ENCODE measurements around the gene DYSF. TPM values are rescaled to one million over a fixed set of nuclear protein-coding genes. Genes with fewer than 3 reads are reported as not detected.

Gene DYSF
- total RNA-seq, 1 experiment from 2014 or later, result not detected

- DNase-seq (ENCODE audit: low read depth), result no peak
- in situ Hi-C loops (cut with HindIII; ENCODE audit: low pct_unique_long_range_greater_than_20kb, low sequenced_read_pairs), result no loop called here
Measured at GRCh38 chr2:71694501-71695234, 241.3 kb downstream of the DYSF start.

DNA sequence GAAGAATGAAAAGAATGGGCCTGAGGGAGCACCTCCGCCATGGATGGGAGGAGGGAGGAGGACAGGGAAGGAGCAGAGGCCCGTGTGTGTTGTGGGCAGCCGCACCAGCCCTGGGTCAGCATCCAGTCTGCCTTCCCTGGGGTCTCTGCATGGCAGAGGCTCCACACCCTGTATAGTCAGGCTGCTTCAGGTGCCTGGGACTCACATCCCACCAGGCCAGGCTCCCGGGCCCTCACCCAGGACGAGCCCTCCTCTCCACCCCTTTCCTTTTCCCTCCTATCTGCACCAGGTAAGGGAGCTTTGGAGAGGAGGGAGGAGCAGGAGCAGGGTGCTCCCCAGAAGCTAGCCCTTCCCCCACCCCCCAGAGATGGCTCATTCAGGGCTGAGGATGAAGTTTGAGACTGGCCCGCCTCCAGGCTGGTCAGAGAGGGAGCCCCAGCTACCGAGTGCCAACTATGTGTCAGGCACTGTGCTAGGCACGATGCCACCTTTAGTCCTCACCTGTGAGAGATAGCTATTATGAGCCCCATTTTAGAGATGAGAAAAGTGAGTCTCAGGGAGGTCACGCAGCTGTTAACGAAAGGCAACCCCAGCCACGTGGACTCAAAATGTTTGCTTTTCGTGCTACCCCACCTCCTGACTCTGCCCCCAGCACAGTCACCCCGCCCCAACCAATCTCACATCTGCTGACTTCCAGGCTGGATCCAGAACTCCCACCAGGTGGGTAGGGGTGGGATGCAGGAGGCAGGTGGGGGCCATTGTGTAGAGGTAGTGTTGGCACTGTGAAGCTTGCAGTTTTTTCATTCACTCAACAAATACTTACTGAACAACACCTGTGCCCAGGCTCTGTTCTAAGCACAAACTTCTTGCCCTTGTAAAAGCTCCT is 242.1 kb downstream of the DYSF start:
- in situ Hi-C loops (cut with HindIII; ENCODE audit: low pct_unique_long_range_greater_than_20kb, low sequenced_read_pairs), result no loop called here
- no peak for DNase-seq (ENCODE audit: low read depth)

GRCh38 chr2:71696381-71696780 is 243.0 kb downstream of the DYSF start:
- in situ Hi-C loops (cut with HindIII; ENCODE audit: low pct_unique_long_range_greater_than_20kb, low sequenced_read_pairs), result no loop called here
- DNase-seq (ENCODE audit: low read depth), result no peak

DNA sequence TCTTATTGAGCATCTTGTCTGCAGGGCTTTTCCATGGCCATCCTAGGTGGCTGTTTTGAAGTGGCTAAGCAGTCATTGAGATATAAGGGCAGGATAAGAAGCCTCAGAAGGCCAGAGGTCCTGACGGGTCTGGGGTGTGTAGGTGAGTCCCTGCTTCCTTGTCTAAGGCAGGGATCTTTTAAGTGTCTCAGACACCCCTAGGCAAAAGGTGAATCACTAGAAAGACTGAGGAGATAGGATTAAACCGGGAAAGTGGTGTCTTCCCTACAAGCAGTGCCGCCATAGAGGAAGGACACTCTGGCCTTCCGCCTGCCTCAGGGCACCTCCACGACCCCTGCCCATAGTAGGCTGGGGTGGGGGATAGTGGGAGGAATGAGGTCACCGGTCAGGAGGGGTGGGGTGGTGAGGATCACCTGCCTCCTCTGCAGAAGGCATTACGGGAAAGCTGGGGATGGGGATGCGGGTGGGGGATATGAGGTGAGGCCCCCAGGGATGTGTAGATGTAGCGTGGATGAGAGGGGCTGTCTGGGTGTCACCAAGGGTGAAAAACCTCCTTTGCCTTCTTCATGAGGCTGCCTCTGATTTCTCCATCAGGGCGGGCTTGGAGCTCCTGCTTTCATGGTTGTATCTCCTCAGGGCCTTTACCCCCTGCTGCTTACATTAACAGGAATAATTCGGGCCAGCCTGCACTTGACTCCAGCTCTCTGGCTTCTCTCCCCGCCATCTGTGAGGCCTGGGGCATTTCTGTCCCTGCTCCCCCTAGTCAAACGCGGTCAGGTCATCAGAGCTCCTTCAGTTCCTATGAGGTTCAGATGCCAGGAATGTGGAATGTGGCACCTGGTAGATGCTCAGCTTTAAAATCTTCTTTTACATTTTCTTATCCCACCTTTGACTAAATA is 244.0 kb downstream of the DYSF start:
- in situ Hi-C loops (cut with HindIII; ENCODE audit: low pct_unique_long_range_greater_than_20kb, low sequenced_read_pairs), result no loop called here
- no peak for DNase-seq (ENCODE audit: low read depth)

DNA sequence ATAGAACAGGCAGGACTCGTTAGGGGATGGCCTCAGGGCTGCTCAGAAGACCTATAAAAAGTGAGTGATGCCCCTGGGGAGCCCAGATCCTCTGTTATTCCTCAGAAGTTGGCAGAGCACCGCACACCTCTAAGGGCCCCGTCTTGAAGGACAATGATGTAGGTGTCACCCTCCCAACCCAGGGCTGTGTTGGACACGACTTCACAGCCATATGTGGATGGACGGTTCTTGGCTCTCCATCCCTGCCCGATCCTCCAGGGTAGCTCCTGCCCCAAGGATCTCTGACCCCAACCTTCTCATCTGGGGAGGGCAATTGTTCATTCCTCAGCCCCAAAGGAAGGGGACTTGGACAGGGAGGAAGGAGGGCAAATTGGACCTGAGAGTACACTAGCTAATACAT is 246.1 kb downstream of the DYSF start:
- DNase-seq (ENCODE audit: low read depth), result no peak
- in situ Hi-C loops (cut with HindIII; ENCODE audit: low pct_unique_long_range_greater_than_20kb, low sequenced_read_pairs), result no loop called here

DNA sequence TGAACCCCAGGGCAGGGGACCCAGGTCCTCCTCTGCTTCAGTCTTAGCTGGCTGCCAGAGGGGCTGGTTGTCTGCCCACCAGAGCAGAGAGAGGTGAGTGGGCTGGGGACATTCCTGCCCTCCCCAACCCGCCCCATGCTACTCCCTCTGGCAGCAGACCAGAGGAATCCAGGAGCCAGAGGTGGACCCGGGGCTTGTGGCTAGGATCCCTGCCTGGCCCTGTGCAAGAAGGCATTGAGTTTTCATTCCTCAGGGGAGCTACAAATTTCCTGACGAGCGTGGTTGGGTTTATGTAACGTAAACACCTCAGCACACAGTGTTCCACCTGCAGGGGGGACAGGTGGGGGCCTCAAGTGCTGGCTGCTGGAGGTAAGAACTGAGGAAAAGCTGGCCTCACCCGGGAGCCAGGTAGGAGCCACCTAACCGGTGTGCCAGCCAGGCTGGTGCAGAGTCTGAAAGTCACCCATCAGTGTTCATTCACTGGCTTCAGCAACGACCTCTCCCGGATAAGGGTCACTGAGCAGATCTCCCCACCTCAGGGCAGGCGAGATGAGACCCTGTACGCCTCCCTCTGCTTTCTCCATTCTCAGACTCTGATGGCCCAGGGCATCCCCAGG is 246.8 kb downstream of the DYSF start:
- in situ Hi-C loops (cut with HindIII; ENCODE audit: low pct_unique_long_range_greater_than_20kb, low sequenced_read_pairs), result no loop called here
- DNase-seq (ENCODE audit: low read depth), result no peak

- in situ Hi-C loops (cut with HindIII; ENCODE audit: low pct_unique_long_range_greater_than_20kb, low sequenced_read_pairs), result no loop called here
- no peak for DNase-seq (ENCODE audit: low read depth)
Measured at GRCh38 chr2:71700658-71701397, 247.5 kb downstream of the DYSF start.

DNA sequence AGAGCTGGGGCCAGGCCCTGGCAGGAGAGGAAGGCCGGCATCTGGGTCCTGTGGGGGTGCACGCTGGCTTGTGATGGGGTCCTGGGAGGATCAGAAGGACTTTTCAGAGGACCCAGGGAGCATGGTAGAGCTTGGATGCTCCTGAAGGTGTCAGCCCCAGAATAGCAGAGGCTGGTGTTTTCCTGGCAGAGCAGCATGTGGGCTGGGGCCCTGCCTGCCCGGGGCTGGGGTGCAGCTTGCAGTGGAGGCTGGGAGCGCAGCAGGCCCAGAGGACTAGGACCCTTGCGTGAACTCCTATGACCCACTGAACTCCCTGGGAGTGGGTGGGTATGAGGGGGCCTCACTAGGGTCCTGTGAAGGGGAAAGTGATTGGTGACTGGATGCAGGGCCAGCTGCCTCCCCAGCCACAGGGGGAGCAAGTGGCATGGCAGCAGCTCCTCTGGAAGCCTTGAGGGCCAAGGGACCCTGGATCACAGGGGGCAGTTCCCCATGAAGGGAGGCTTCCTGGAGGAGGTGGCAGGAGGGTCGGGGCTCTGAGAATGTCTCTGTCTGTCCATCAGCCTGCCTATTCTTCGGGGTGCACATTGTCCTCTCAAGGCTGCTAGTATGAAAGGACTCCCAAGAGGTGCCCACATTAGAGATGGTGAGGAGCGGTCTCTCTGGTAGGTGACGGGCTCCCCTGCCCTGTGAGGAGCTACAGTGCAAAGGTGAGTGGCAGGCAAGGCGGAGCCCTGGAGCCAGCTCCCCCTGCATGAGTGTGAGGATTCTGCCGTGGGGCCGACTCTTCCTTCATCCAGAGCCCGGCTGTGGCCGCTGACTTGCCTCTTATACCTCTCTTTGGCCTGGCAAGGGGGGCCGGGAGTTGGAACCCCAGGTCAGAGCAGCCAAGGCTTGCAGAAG is 249.0 kb downstream of the DYSF start:
- no peak for DNase-seq (ENCODE audit: low read depth)

GRCh38 chr2:71702971-71703898 is 249.9 kb downstream of the DYSF start:
- DNase-seq (ENCODE audit: low read depth), result no peak
- in situ Hi-C loops (cut with HindIII; ENCODE audit: low pct_unique_long_range_greater_than_20kb, low sequenced_read_pairs), result no loop called here

More for the DNA sequence above, 249.0 kb downstream of the DYSF start:
- in situ Hi-C loops (cut with HindIII; ENCODE audit: low pct_unique_long_range_greater_than_20kb, low sequenced_read_pairs), result no loop called here

- in situ Hi-C loops (cut with HindIII; ENCODE audit: low pct_unique_long_range_greater_than_20kb, low sequenced_read_pairs), result no loop called here
- DNase-seq (ENCODE audit: low read depth), result no peak
Measured at GRCh38 chr2:71704131-71704561, 250.8 kb downstream of the DYSF start.

DNA sequence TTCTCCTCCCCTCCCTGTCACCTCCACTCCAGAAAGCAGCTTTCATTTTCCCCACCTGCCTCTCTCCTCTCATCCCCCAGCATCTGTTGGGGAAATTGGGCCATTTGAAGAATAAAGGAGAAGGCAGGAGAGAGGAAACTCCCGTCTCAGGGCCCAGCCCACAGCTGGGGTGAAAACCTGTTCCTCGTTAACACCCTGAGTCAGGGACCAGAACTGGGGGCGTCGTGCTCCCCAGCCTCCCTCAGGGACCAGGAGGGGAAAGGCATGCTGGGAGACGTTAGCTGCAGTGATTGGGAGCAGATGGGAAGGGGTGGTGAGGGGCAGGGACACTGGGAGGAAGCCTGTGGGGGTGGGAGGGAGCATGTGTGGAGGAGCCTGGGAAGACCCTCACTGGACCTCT is 251.3 kb downstream of the DYSF start:
- in situ Hi-C loops (cut with HindIII; ENCODE audit: low pct_unique_long_range_greater_than_20kb, low sequenced_read_pairs), result no loop called here
- no peak for DNase-seq (ENCODE audit: low read depth)

DNA sequence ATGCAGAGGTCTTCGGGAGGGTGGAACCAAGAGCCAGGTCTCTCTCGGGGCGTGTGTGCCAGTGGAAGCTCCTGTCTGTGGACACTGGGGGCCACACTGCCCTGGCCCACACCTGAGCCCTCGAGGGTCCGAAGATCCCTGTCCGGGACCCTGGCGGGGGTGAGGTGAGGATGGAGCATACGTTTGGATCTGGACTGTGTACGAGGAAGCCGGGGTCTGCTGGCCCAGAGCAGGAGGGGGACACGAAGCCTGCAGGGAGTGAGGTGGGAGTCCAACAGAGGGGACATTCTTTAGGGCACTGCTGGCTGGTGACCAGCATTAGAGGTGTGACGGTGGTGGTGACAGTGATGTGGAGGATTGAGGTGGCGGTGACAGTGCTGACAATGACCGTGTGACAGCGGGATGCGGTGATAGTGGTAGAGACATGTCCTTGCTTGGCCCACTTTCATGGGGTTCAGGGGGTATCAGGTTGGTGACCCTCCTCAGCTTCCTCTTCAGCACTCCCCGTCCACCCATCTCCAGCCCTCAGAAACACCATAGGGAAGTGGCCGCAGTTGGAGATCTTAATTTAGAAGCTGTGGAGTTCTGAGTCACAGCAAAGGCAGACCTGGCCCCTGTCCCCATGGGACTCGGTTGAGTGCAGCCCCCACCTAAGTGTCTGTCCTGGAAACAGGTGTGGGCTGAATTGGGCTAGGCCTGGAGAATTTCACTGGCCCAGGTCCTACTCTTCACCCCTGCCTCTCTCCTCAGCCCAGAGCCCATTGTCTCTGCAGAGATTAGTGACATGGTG is 252.0 kb downstream of the DYSF start:
- in situ Hi-C loops (cut with HindIII; ENCODE audit: low pct_unique_long_range_greater_than_20kb, low sequenced_read_pairs), result no loop called here
- DNase-seq (ENCODE audit: low read depth), result no peak

DNA sequence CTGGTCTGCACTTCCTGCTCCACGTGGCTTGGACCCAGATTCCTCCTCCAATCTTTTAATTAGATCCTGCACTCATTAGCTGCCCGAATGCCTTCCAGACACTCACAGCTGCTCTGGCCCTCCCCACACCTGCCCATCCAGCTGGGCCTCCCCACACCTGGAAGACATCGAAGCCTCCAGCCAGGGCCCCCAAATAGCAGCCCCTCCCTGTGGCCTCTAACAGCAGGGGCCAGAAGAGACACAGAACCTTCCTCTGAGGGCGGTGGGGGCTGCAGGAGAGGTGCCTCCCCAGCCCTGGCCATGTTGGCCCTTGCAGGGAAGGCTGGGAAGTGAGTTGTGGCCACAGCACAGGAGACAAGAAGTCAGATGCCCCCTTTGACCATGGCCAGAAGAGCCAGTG is 252.8 kb downstream of the DYSF start:
- DNase-seq (ENCODE audit: low read depth), result no peak
- in situ Hi-C loops (cut with HindIII; ENCODE audit: low pct_unique_long_range_greater_than_20kb, low sequenced_read_pairs), result no loop called here

DNA sequence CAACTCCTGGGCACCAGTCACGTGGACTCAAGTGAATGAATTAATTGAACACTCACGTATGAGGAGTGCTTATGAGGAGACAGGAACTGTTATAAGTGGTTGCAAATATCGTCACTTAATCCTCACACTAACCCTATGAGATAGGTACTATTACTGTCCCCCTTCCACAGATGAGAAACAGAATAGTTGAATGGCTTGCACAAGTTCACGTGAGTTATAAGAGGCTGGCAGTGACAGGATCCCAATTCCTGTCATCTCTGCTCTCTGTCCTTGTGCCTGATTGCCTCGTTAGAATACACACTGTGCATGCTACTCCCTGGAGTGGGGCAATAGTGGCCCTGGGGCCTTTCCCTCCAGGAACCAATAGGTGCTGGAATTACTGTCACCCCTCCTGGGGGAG is 253.5 kb downstream of the DYSF start:
- no peak for DNase-seq (ENCODE audit: low read depth)
- in situ Hi-C loops (cut with HindIII; ENCODE audit: low pct_unique_long_range_greater_than_20kb, low sequenced_read_pairs), result no loop called here
